ENCODE measurements around the gene SARDH. TPM values are rescaled to one million over a fixed set of nuclear protein-coding genes. Genes with fewer than 3 reads are reported as not detected.

SARDH gene
- total and polyA plus RNA-seq, 10 donors = 1.0 to 4.5 (median 2.3) TPM

DNA sequence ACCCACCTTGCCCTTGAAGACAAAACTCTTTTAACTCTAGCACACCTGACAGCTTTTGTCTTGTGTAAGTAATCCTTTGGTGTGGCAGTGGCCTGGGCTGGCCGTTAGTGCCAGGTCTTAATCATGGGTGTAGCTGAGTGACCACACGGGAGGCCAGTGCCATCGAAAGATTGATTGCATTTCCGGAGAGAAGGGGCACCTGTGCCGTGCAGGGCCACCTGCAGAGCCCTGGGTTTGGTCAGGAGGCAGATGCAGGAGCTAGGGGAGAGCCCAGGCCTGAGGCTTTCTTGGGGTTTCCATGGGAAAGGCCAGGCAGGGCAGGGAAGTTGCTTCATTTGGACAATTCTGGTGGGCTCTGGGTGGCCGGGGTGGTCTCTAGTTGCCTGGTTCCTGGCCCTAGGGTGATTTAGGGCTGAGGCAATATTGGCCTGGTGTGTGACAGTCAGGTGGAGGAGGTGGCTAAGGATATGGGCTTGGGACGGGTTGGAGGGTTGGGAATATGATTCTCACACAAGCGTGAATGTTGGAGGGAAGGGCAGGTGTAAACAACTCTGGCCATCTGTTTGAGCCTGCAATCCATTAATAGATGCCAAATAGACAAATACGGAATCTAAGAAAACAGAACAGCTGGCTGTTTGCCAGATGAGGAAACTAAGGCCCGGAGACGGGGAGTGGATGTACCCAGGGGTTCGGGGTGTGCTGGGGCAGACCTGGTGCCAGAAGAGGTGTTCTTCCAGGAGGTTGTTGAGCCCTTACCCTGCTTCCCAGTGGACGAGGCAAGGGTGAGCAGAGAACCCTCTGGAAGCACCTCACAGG is 97.4 kb downstream of the SARDH start:
- 83 to 89% (median 84%) methylated on average over 11 to 13 of the region's 13 CpGs for WGBS, 5 donors
- H3K36me3 ChIP-seq = no peaks in the 10 kb centered on the region
- DNase-seq = no peak
- peaks cover 0 to 19% (median 0%) of the 10 kb centered on the region in 6 donors for H3K4me1 ChIP-seq
- TF ChIP-seq, protein P1, sequence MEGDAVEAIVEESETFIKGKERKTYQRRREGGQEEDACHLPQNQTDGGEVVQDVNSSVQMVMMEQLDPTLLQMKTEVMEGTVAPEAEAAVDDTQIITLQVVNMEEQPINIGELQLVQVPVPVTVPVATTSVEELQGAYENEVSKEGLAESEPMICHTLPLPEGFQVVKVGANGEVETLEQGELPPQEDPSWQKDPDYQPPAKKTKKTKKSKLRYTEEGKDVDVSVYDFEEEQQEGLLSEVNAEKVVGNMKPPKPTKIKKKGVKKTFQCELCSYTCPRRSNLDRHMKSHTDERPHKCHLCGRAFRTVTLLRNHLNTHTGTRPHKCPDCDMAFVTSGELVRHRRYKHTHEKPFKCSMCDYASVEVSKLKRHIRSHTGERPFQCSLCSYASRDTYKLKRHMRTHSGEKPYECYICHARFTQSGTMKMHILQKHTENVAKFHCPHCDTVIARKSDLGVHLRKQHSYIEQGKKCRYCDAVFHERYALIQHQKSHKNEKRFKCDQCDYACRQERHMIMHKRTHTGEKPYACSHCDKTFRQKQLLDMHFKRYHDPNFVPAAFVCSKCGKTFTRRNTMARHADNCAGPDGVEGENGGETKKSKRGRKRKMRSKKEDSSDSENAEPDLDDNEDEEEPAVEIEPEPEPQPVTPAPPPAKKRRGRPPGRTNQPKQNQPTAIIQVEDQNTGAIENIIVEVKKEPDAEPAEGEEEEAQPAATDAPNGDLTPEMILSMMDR (IDR thresholded peaks at IDR 0.05 in 8 of 11, conservative IDR thresholded peaks at IDR 0.05 in 3 of 11) = no peak
- TF ChIP-seq POLR2AphosphoS5 (IDR thresholded peaks at IDR 0.05) = no peak
- TF ChIP-seq POLR2A (IDR thresholded peaks at IDR 0.05) = no peak
- intact Hi-C loops (cut with DNase I; ENCODE audit: low total_unique reads) = no loop called here
- H3K4me3 ChIP-seq = no peak overlapping the region
- H3K9me3 ChIP-seq = no peaks in the 10 kb centered on the region
- peaks cover 0 to 46% (median 0%) of the 10 kb centered on the region in 7 donors for H3K27me3 ChIP-seq (replicated peaks in 1 of 7)
- no peak overlapping the region for H3K27ac ChIP-seq

DNA sequence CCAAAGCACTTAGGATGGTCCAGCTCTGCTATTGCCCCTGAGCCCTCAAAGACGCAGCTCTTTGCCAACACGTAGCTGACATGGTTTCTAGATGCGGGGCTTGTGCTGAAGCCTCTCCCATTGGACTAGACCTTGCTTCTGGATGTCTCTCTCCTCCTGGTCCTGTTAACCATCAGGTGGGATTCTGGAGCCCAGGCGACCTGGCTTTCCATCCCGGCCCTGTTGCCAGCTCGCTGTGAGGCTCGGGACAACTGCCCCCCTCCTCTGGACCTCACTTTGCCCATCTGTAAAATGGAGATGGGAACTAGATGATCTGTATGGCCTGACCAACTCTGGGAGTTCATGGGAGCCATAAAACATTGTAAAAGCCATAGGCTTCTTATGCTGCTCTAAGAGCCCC is 98.0 kb downstream of the SARDH start:
- H3K9me3 ChIP-seq = no peaks in the 10 kb centered on the region
- no peaks in the 10 kb centered on the region for H3K36me3 ChIP-seq
- DNase-seq = no peak
- no peak overlapping the region for H3K27ac ChIP-seq
- no peak overlapping the region for H3K4me3 ChIP-seq
- no peak for TF ChIP-seq POLR2A (IDR thresholded peaks at IDR 0.05)
- TF ChIP-seq, protein P1 (IDR thresholded peaks at IDR 0.05 in 8 of 11, conservative IDR thresholded peaks at IDR 0.05 in 3 of 11) = no peak
- no peak for TF ChIP-seq POLR2AphosphoS5 (IDR thresholded peaks at IDR 0.05)
- WGBS, 5 donors = 86 to 97% (median 89%) methylated on average over 7 of the region's 7 CpGs
- peaks cover 0 to 46% (median 0%) of the 10 kb centered on the region in 7 donors for H3K27me3 ChIP-seq (replicated peaks in 1 of 7)
- intact Hi-C loops (cut with DNase I; ENCODE audit: low total_unique reads) = no loop called here
- peaks cover 0 to 25% (median 0%) of the 10 kb centered on the region in 6 donors for H3K4me1 ChIP-seq

DNA sequence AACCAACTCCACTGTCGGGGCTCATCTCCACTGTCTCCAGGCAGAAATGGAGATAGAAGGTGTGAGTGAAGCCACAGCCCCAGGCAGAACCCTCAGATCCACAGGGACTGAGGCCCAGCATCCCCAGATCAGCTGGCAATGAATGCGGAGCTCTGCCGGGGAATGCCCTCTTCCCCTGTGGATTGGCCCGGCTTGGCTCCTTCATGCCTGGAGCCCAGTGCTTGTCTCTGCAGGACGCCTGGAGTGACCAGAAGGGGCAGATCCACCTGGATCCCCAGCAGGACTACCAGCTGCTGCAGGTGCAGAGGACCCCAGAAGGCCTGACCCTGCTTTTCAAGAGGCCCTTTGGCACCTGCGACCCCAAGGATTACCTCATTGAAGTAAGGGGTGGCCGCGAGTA is 98.5 kb downstream of the SARDH start:
- no peaks in the 10 kb centered on the region for H3K36me3 ChIP-seq
- peaks cover 0 to 49% (median 0%) of the 10 kb centered on the region in 7 donors for H3K27me3 ChIP-seq (replicated peaks in 1 of 7)
- WGBS, 5 donors = 77 to 90% (median 85%) methylated on average over 4 to 8 of the region's 8 CpGs
- DNase-seq = no peak
- H3K4me3 ChIP-seq = no peak overlapping the region
- no peak overlapping the region for H3K27ac ChIP-seq
- no peaks in the 10 kb centered on the region for H3K9me3 ChIP-seq
- TF ChIP-seq POLR2A (IDR thresholded peaks at IDR 0.05) = no peak
- TF ChIP-seq, protein P1 (IDR thresholded peaks at IDR 0.05 in 8 of 11, conservative IDR thresholded peaks at IDR 0.05 in 3 of 11) = no peak
- no peak for TF ChIP-seq POLR2AphosphoS5 (IDR thresholded peaks at IDR 0.05)
- intact Hi-C loops (cut with DNase I; ENCODE audit: low total_unique reads) = no loop called here
- peaks cover 0 to 28% (median 3%) of the 10 kb centered on the region in 6 donors for H3K4me1 ChIP-seq

DNA sequence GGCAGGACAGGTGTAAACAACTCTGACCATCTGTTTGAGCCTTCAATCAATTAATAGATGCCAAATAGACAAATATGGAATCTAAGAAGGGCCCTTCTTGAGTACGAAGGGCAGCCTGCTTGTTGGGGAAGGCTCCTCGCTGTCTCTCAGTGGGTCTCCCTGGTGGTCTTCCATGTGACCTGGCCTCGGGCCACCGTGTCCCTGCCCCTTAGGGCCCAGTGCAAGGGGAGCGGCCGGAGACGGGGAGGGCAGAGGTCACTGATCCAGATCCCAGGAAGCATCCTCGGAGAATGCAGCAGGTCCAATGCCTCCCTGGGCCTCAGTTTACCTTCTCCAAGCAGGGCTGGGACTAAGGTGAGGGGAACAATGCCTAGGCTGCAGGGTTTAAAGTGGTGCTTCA is 99.4 kb downstream of the SARDH start:
- Histone ChIP-seq H3K27me3 (replicated peaks in 1 of 7) (peaks cover 0 to 49% (median 0%) of the 10 kb centered on the region in 7 donors), H3K4me3 (no peak overlapping the region), H3K36me3 (no peaks in the 10 kb centered on the region), H3K4me1 (peaks cover 0 to 37% (median 8%) of the 10 kb centered on the region in 6 donors), H3K9me3 (no peaks in the 10 kb centered on the region), H3K27ac (no peak overlapping the region)
- TF ChIP-seq POLR2AphosphoS5 (IDR thresholded peaks at IDR 0.05) = no peak
- TF ChIP-seq, protein P1 (IDR thresholded peaks at IDR 0.05 in 8 of 11, conservative IDR thresholded peaks at IDR 0.05 in 3 of 11) = no peak
- no peak for TF ChIP-seq POLR2A (IDR thresholded peaks at IDR 0.05)
- DNase-seq = no peak
- WGBS, 5 donors = 44 to 97% (median 73%) methylated on average over 8 of the region's 8 CpGs
- intact Hi-C loops (cut with DNase I; ENCODE audit: low total_unique reads) = no loop called here

Data from spleen (tissue), 11 donors.